Colonic mucosa (tissue), 4 donors: ENCODE data around the gene SPINK7. TPM values are rescaled to one million over a fixed set of nuclear protein-coding genes. Genes with fewer than 3 reads are reported as not detected.

Experiments used
- DNase-seq: peaks from one replicate; pipeline ENCODE4 v3.0.0-alpha.2; 2020
- H3K27ac ChIP-seq: fragments of 200-600 bp; one replicate; pipeline ENCODE4 v1.8.0; 2021
- H3K27me3 ChIP-seq: fragments of 200-600 bp; one replicate; pipeline ENCODE4 v1.8.0; 2021
- H3K36me3 ChIP-seq: fragments of 200-600 bp; one replicate; pipeline ENCODE4 v1.8.0; 2021
- H3K4me1 ChIP-seq: fragments of 200-600 bp; one replicate; pipeline ENCODE4 v1.8.0; 2021; ENCODE audit warnings: mild to moderate bottlenecking
- H3K4me3 ChIP-seq: fragments of 200-600 bp; one replicate; pipeline ENCODE4 v1.8.0; 2021
- H3K9ac ChIP-seq, 2 donors: one replicate each; pipeline ENCODE4 v1.7.0; 2013; ENCODE audit warnings: control low read depth in 2 of 2, low read depth in 2 of 2, low read length in 2 of 2
- H3K9me3 ChIP-seq: fragments of 200-600 bp; one replicate; pipeline ENCODE4 v1.8.0; 2021
- intact Hi-C: fragments of 100-400 bp; cut with DNase I; formaldehyde crosslinking; loops from one replicate; pipeline ENCODE4 v1.14.1; 2022
- total RNA-seq, 2 donors: library from RNA; stranded (reverse); fragmentation: NEBNext Ultra II Directional in 1 of 2; extraction: Animal tissue kit (Norgen Biotek cat#: 25700) in 1 of 2; gene quantifications; one replicate each; pipeline ENCODE4 v1.2.1, GENCODE V29; 2021
- TF ChIP-seq, protein P1 (sequence below): fragments of 200-600 bp; IDR thresholded peaks from one replicate; pipeline ENCODE4 v1.8.0; 2022; ENCODE audit warnings: antibody characterized with exemption, mild to moderate bottlenecking
- donor health status: healthy.
- donor health status: DM: no; HTN: no; CAD: no.
- donor health status: DM: no; HTN: no; CAD: no.

SPINK7 gene
- total RNA-seq, 2 donors from 2014 or later, result not detected

DNA sequence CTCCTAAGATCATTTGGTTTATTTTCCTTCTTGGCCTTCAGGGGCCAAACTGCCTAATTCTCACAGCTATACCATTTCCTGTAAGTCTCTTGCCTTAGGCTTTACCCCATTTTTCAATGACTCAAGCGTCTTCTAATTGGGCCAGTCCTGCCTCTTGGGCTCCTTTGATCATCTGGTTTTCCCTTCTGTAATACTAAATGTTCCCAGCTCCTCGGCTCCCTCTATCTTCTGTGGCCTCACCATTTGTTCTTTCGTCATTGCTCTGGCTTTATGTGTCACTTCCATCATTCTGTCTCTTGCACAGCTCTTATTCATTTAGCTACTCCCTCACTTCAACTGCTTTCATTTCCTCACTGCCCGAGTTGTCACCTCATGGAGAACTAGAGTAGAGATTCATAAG lies 14.5 kb upstream of the SPINK7 start:
- intact Hi-C loops, result no loop called here
- H3K4me3 ChIP-seq, result no peak overlapping the region
- DNase-seq, result no peak
- no peaks in the 10 kb centered on the region for H3K36me3 ChIP-seq
- H3K9me3 ChIP-seq, result no peaks in the 10 kb centered on the region
- H3K9ac ChIP-seq, result no peak overlapping the region
- TF ChIP-seq, protein P1, sequence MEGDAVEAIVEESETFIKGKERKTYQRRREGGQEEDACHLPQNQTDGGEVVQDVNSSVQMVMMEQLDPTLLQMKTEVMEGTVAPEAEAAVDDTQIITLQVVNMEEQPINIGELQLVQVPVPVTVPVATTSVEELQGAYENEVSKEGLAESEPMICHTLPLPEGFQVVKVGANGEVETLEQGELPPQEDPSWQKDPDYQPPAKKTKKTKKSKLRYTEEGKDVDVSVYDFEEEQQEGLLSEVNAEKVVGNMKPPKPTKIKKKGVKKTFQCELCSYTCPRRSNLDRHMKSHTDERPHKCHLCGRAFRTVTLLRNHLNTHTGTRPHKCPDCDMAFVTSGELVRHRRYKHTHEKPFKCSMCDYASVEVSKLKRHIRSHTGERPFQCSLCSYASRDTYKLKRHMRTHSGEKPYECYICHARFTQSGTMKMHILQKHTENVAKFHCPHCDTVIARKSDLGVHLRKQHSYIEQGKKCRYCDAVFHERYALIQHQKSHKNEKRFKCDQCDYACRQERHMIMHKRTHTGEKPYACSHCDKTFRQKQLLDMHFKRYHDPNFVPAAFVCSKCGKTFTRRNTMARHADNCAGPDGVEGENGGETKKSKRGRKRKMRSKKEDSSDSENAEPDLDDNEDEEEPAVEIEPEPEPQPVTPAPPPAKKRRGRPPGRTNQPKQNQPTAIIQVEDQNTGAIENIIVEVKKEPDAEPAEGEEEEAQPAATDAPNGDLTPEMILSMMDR, result no peak
- no peaks in the 10 kb centered on the region for H3K4me1 ChIP-seq
- no peaks in the 10 kb centered on the region for H3K27me3 ChIP-seq
- no peak overlapping the region for H3K27ac ChIP-seq

DNA sequence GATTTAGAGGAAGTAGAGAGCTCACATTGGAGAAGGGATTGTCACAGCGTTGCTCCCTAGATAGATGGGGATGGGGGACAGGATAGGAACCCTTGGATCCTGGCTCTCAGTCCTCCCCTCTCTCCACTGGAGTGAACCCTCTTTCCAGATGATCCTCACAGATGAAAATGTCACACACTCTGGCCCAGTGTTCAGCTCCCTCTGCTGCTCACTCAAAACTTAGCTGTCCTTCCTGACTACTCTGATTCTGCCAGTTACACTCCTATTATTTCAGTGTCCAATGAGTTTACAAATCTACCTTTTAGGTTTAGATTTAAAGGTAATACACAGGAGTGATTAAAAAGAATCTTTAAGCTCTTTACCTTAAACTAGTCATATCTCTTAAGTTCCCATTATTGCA lies 5.8 kb upstream of the SPINK7 start:
- Histone ChIP-seq H3K36me3 (no peaks in the 10 kb centered on the region), H3K4me3 (no peak overlapping the region), H3K9me3 (no peaks in the 10 kb centered on the region), H3K27ac (no peak overlapping the region), H3K4me1 (no peaks in the 10 kb centered on the region), H3K27me3 (no peaks in the 10 kb centered on the region), H3K9ac (no peak overlapping the region)
- DNase-seq, result no peak
- intact Hi-C loops, result no loop called here
- TF ChIP-seq, protein P1, result no peak

GRCh38 chr5:148309019-148309418 lies 3.2 kb upstream of the SPINK7 start:
- no peaks in the 10 kb centered on the region for H3K9me3 ChIP-seq
- no peak overlapping the region for H3K27ac ChIP-seq
- H3K4me1 ChIP-seq, result no peaks in the 10 kb centered on the region
- intact Hi-C loops, result no loop called here
- H3K27me3 ChIP-seq, result no peaks in the 10 kb centered on the region
- H3K36me3 ChIP-seq, result no peaks in the 10 kb centered on the region
- TF ChIP-seq, protein P1, result no peak
- no peak overlapping the region for H3K4me3 ChIP-seq
- no peak overlapping the region for H3K9ac ChIP-seq
- DNase-seq, result no peak

DNA sequence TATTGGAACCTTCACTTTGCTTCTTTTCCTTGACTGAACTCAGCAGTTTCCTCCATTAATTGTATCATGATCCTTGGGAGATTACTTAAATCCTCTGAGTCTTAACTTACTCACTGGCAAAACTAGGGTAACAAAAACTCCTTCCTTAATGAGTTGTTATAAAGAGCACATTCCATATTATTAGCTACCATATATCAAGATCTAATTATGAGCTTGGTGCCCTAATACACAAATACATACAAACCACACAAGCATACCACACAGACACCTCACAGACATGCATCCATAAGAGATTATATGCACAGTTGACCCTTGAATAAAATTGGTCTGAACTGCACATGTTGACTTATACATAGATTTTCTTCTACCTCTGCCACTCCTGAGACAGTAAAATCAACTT lies 2.5 kb upstream of the SPINK7 start:
- H3K27ac ChIP-seq, result no peak overlapping the region
- no peaks in the 10 kb centered on the region for H3K4me1 ChIP-seq
- H3K9ac ChIP-seq, result no peak overlapping the region
- DNase-seq, result no peak
- H3K36me3 ChIP-seq, result no peaks in the 10 kb centered on the region
- intact Hi-C loops, result no loop called here
- no peak overlapping the region for H3K4me3 ChIP-seq
- no peaks in the 10 kb centered on the region for H3K27me3 ChIP-seq
- TF ChIP-seq, protein P1, result no peak
- no peaks in the 10 kb centered on the region for H3K9me3 ChIP-seq

DNA sequence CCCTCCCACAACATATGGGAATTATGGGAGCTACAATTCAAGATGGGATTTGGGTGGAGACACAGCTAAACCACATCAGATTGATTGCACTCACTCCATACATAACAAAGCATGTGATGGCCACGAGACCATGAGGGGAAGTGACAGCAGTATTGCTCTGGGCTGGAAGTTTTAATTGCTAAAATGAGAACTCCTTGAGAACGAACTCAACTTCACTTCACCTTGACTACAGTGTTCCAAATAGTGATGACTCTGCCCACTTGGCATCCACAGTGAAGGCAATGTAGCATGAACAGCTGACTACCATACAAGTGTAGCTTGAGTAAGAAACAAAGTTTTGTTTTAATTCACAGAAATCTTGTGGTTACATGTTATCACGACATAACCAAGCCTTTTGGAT lies 739 bp upstream of the SPINK7 start:
- Histone ChIP-seq H3K9me3 (no peaks in the 10 kb centered on the region), H3K27me3 (no peaks in the 10 kb centered on the region), H3K36me3 (no peaks in the 10 kb centered on the region), H3K27ac (no peak overlapping the region), H3K9ac (no peak overlapping the region), H3K4me1 (no peaks in the 10 kb centered on the region), H3K4me3 (no peak overlapping the region)
- TF ChIP-seq, protein P1, result no peak
- intact Hi-C loops, result no loop called here
- no peak for DNase-seq

GRCh38 chr5:148314187-148314586 lies 2.0 kb downstream of the SPINK7 start:
- TF ChIP-seq, protein P1, result no peak
- no peak overlapping the region for H3K4me3 ChIP-seq
- intact Hi-C loops, result no loop called here
- H3K27me3 ChIP-seq, result no peaks in the 10 kb centered on the region
- no peaks in the 10 kb centered on the region for H3K36me3 ChIP-seq
- no peak overlapping the region for H3K9ac ChIP-seq
- no peaks in the 10 kb centered on the region for H3K4me1 ChIP-seq
- no peak for DNase-seq
- no peaks in the 10 kb centered on the region for H3K9me3 ChIP-seq
- H3K27ac ChIP-seq, result no peak overlapping the region
